Measurements from ENCODE around the gene CARTPT. TPM values are rescaled to one million over a fixed set of nuclear protein-coding genes. Genes with fewer than 3 reads are reported as not detected.

The CARTPT gene
- total RNA-seq, 2 donors from 2014 or later = 1.5 to 5.9 TPM

DNA sequence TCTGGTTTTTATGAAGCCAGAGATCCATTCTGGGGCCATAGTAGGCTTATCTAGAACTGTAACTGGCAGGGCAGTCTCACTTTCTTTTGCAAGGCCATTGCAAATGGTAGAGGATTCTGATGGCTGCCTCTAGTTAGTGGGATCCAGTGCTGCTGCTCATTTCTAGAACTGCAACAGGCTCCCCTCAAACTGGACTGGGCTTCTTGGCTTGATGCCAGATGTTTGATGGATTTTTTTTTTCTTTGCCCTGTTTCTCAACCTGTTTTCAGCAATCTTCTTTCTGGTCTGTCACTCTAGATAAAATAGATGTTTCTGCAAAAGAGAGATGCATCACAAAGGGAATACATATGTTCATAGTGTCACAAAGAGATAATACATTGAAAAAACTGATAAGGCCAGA, 11.9 kb downstream of the CARTPT start:
- H3K36me3 ChIP-seq = no peaks in the 10 kb centered on the region
- intact Hi-C loops (cut with DNase I) = no loop called here

DNA sequence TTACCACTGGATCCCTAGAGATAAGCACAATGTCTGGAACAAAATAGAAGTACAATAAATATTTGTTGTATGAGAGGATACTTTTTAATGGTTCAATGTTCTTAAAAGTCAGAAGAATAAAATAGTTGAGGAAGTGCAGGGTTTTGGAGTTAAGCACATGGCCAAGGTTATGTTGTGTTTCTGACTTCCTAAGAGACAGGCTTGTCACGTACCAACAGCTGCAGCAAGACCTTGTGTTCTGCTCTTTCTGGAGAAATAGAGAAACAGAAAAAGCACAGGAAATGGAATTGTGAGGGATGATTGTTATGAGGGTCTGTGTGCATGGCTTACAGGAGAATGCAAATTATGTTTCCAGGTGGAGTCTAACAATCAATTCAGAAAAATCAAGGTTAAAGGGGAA, 12.9 kb downstream of the CARTPT start:
- 38% methylated on average over 1 of the region's 1 CpG for WGBS
- H3K27me3 ChIP-seq (replicated peaks; ENCODE audit: insufficient read depth) = no peaks in the 10 kb centered on the region
- no peak for DNase-seq (ENCODE audit: low spot score)
- no peaks in the 10 kb centered on the region for H3K4me1 ChIP-seq (replicated peaks)
- intact Hi-C loops (cut with DNase I) = no loop called here
- no peak overlapping the region for H3K4me3 ChIP-seq
- no peaks in the 10 kb centered on the region for H3K36me3 ChIP-seq
- H3K27ac ChIP-seq = no peak overlapping the region
- TF ChIP-seq POLR2AphosphoS5 (IDR thresholded peaks at IDR 0.05) (no peak), POLR2A (IDR thresholded peaks at IDR 0.05) (no peak)
- TF ChIP-seq, protein P1, sequence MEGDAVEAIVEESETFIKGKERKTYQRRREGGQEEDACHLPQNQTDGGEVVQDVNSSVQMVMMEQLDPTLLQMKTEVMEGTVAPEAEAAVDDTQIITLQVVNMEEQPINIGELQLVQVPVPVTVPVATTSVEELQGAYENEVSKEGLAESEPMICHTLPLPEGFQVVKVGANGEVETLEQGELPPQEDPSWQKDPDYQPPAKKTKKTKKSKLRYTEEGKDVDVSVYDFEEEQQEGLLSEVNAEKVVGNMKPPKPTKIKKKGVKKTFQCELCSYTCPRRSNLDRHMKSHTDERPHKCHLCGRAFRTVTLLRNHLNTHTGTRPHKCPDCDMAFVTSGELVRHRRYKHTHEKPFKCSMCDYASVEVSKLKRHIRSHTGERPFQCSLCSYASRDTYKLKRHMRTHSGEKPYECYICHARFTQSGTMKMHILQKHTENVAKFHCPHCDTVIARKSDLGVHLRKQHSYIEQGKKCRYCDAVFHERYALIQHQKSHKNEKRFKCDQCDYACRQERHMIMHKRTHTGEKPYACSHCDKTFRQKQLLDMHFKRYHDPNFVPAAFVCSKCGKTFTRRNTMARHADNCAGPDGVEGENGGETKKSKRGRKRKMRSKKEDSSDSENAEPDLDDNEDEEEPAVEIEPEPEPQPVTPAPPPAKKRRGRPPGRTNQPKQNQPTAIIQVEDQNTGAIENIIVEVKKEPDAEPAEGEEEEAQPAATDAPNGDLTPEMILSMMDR (IDR thresholded peaks at IDR 0.05) = no peak
- no peaks in the 10 kb centered on the region for H3K9me3 ChIP-seq

More for the DNA sequence above, 11.9 kb downstream of the CARTPT start:
- no peak overlapping the region for H3K4me3 ChIP-seq
- H3K9me3 ChIP-seq = no peaks in the 10 kb centered on the region
- H3K27ac ChIP-seq = no peak overlapping the region
- no peaks in the 10 kb centered on the region for H3K4me1 ChIP-seq (replicated peaks)
- TF ChIP-seq POLR2A (IDR thresholded peaks at IDR 0.05) (no peak), POLR2AphosphoS5 (IDR thresholded peaks at IDR 0.05) (no peak)
- TF ChIP-seq, protein P1 (IDR thresholded peaks at IDR 0.05) = no peak
- H3K27me3 ChIP-seq (replicated peaks; ENCODE audit: insufficient read depth) = no peaks in the 10 kb centered on the region
- no peak for DNase-seq (ENCODE audit: low spot score)

DNA sequence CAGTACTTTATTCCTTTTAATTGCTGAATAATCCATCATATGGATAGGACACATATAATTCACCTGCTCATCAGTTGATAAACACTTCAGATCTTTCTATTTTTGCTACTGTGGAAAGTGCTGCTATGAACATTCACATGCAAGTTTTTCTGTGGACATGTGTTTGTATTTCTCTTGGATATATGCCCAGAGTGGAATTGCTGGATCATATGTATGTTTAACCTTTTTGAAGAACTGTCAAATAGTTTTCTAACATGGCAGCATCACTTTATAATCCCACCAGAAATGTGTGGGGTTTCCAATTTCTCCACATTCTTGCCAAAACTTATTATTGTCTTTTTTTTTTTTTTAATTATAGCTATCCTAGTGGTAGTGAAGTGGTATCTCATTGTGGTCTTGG, 15.1 kb downstream of the CARTPT start:
- Histone ChIP-seq H3K4me1 (replicated peaks) (no peaks in the 10 kb centered on the region), H3K4me3 (no peak overlapping the region), H3K27me3 (replicated peaks; ENCODE audit: insufficient read depth) (no peaks in the 10 kb centered on the region), H3K27ac (no peak overlapping the region), H3K36me3 (no peaks in the 10 kb centered on the region), H3K9me3 (no peaks in the 10 kb centered on the region)
- TF ChIP-seq, protein P1 (IDR thresholded peaks at IDR 0.05) = no peak
- TF ChIP-seq POLR2AphosphoS5 (IDR thresholded peaks at IDR 0.05) = no peak
- TF ChIP-seq POLR2A (IDR thresholded peaks at IDR 0.05) = no peak
- intact Hi-C loops (cut with DNase I) = no loop called here
- DNase-seq (ENCODE audit: low spot score) = no peak

DNA sequence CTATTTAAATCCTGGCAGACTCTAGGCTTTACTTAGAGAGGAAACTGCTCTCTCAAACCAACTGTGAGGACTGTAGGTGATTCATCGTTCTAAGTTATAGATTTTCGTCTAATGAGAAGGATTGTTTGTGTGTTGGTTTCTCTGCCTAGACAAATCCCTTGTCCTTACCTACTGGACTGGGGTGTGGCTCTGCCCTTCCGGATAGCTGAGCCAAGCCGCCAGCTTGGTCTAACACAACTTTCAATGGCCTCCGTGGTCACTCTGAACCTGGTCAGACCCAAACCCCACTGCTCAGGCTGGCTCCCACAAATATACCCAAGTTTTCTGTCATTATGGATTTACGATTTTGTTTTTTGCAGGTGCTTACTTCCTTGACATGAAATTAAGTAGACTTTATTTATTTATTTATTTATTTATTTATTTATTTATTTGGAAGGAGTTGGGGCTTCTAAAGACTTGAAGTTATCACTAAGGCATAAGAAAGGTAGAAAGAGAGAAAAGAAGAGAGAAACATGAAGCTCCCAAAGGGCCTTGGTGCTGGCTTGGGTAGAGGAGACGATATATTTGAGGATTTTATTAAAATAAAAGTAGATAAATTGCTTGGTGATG, 19.0 kb downstream of the CARTPT start:
- no peaks in the 10 kb centered on the region for H3K4me1 ChIP-seq (replicated peaks)
- TF ChIP-seq POLR2AphosphoS5 (IDR thresholded peaks at IDR 0.05) (no peak), POLR2A (IDR thresholded peaks at IDR 0.05) (no peak)
- TF ChIP-seq, protein P1 (IDR thresholded peaks at IDR 0.05) = no peak
- H3K27ac ChIP-seq = no peak overlapping the region
- no peaks in the 10 kb centered on the region for H3K36me3 ChIP-seq
- H3K9me3 ChIP-seq = no peaks in the 10 kb centered on the region
- H3K27me3 ChIP-seq (replicated peaks; ENCODE audit: insufficient read depth) = no peaks in the 10 kb centered on the region
- intact Hi-C loops (cut with DNase I) = no loop called here
- no peak for DNase-seq (ENCODE audit: low spot score)
- WGBS = 86% methylated on average over 7 of the region's 7 CpGs
- H3K4me3 ChIP-seq = no peak overlapping the region

DNA sequence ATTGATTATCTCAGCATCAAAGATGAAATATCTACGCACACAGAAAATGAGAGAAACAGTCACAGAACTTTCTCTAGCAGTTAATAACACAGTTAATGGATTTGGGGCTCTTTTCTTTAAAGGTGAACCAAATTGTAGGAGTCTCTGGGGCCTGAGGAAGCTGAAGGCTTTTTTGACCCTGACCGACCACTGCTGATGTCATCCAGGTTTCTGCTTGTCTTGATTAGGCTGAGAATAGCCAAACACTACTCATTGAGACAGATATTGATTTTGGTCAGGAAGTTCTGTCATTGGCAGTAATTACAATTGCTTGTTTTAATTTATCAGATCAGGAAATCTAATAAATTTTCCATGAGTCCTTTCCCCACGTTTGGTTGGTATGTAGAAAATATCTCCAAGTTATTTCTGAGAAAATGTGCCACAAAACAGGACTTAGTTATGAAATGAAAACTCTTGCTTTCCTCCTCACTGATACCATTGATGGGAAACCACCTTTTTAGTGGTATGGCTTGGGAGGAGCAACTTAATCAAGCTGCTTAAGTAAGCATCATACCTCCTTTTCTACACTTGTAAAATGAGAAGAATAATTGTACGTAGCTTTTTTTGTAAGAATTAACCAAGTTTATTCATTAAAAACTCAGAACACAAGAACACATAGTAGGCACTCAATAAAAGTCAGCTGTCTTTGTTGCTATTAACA, 19.7 kb downstream of the CARTPT start:
- Histone ChIP-seq H3K36me3 (no peaks in the 10 kb centered on the region), H3K4me1 (replicated peaks) (peaks cover 1% of the 10 kb centered on the region), H3K9me3 (no peaks in the 10 kb centered on the region), H3K27me3 (replicated peaks; ENCODE audit: insufficient read depth) (no peaks in the 10 kb centered on the region), H3K4me3 (no peak overlapping the region), H3K27ac (no peak overlapping the region)
- no peak for DNase-seq (ENCODE audit: low spot score)
- TF ChIP-seq, protein P1 (IDR thresholded peaks at IDR 0.05) = no peak
- no peak for TF ChIP-seq POLR2AphosphoS5 (IDR thresholded peaks at IDR 0.05)
- no peak for TF ChIP-seq POLR2A (IDR thresholded peaks at IDR 0.05)
- intact Hi-C loops (cut with DNase I) = no loop called here
- 71% methylated on average over 4 of the region's 4 CpGs for WGBS
